ENCODE results near the gene TUG1.

Gene TUG1

DNA sequence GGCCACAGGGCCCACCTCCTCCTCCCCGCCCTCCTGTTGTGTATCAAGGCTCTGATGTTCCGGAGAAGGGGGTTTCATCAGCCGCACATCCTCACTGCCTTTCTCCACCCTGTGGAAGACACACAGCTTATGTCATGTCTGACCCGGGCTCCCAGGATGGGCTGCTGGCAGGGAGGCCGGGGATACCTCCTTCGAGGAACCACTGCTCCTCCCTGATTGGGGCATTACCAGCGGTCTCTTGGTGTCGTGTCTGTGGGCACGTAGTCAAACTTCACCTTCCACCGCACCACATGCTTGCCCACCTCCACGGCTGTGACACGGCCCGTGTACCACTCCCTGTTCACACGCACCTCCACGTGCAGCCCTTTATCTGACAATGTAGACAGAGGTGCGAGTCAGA lies 36.4 kb upstream of the TUG1 start:
- Mint-ChIP-seq H3K9me3 (no peaks in the 10 kb centered on the region), H3K27ac (ENCODE audit: low read depth) (peak overlapping the region; percentile 20), H3K4me1 (peaks cover 12% of the 10 kb centered on the region), H3K4me3 (no peak overlapping the region), H3K27me3 (no peaks in the 10 kb centered on the region), H3K36me3 (ENCODE audit: insufficient read depth) (peaks cover 62% of the 10 kb centered on the region)
- no peak for DNase-seq (ENCODE audit: low spot score in 2 of 2)
- ATAC-seq (replicated peaks; ENCODE audit: extremely low read depth, poor library complexity, severe bottlenecking), result no peak

DNA sequence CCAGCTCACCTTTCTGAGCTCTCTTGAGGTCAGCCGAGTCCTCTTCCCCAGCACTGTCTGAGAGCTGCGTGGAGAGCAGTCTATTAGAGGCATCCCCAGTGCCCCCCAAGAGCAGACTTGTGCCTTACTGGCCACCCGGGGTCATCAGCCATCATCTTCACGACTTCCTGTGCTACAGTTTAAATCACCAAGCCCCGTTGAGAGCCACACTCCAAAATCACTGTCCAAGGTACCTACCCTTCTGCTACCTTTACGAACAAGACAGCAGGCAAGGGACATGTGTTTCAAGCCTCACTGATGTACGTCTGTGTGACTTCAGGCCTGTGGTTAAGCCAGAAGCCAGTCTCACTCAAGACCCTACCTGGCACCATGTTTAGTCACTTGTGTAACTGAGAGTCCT lies 35.6 kb upstream of the TUG1 start:
- peaks cover 64% of the 10 kb centered on the region for H3K36me3 Mint-ChIP-seq (ENCODE audit: insufficient read depth)
- no peaks in the 10 kb centered on the region for H3K27me3 Mint-ChIP-seq
- no peak overlapping the region for H3K27ac Mint-ChIP-seq (ENCODE audit: low read depth)
- no peak for DNase-seq (ENCODE audit: low spot score in 2 of 2)
- no peak overlapping the region for H3K4me3 Mint-ChIP-seq
- H3K9me3 Mint-ChIP-seq, result no peaks in the 10 kb centered on the region
- ATAC-seq (replicated peaks; ENCODE audit: extremely low read depth, poor library complexity, severe bottlenecking), result no peak
- peaks cover 12% of the 10 kb centered on the region for H3K4me1 Mint-ChIP-seq

DNA sequence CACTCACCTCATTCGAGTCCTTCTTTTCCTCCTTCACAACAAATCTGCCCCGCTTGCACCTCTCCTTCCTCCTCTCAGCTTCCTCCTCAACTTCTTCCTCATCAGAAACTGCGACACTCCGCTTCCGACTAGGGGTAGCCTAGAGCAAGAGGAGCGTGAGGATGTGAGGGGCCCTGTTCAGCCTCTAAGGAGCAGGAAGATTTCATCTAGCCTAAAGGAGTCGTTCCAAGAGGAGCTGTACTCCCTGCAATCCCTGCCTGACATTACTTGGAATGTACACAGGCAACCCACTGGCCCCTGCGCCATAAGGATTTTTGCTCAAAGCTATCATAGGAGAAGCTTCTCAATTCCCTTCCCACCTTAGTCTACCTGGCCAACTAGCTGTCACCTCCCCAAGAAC lies 35.0 kb upstream of the TUG1 start:
- peaks cover 64% of the 10 kb centered on the region for H3K36me3 Mint-ChIP-seq (ENCODE audit: insufficient read depth)
- no peak for ATAC-seq (replicated peaks; ENCODE audit: extremely low read depth, poor library complexity, severe bottlenecking)
- H3K4me3 Mint-ChIP-seq, result no peak overlapping the region
- H3K27ac Mint-ChIP-seq (ENCODE audit: low read depth), result peak overlapping the region; percentile 49
- DNase-seq (ENCODE audit: low spot score in 2 of 2), result no peak
- no peaks in the 10 kb centered on the region for H3K27me3 Mint-ChIP-seq
- peaks cover 12% of the 10 kb centered on the region for H3K4me1 Mint-ChIP-seq
- no peaks in the 10 kb centered on the region for H3K9me3 Mint-ChIP-seq

DNA sequence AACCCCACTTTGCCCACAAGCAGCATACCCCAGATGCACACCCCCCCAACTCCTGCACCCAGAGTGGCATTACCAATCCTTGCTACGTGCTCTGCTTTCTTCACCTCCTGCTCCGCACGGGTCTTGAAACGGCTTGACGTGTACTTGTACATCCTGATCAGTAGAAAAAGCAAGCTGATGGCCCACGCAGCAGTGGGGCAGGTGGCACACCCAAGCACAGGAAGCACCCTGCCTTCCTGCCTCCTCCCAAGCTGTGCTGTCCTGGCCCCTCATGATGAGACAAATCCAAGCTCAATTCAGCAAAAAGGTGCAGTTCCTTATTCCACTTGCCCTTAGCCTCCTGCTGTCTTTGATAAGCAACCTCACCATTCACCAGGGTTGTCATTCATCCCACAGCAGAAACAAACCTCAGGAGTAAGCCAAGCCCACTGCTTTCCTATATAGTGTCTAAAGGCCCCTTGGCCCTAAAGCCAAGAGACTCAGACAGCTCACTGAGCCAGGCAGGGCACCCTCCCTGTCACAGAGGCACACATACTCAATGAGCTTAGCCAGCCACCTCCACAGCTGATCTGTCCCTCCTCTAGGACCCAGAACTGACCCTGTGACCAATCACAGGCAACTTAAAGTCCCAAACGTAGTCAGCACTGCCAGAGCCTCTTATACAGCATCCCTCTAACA lies 28.2 kb upstream of the TUG1 start:
- H3K27me3 Mint-ChIP-seq, result no peaks in the 10 kb centered on the region
- H3K4me3 Mint-ChIP-seq, result peak overlapping the region; percentile 69
- no peaks in the 10 kb centered on the region for H3K9me3 Mint-ChIP-seq
- ATAC-seq (replicated peaks; ENCODE audit: extremely low read depth, poor library complexity, severe bottlenecking) (peak; percentile 73), DNase-seq (ENCODE audit: low spot score in 2 of 2) (no peak)
- peak overlapping the region; percentile 78 for H3K27ac Mint-ChIP-seq (ENCODE audit: low read depth)
- peaks cover 47% of the 10 kb centered on the region for H3K4me1 Mint-ChIP-seq
- H3K36me3 Mint-ChIP-seq (ENCODE audit: insufficient read depth), result peaks cover 40% of the 10 kb centered on the region

DNA sequence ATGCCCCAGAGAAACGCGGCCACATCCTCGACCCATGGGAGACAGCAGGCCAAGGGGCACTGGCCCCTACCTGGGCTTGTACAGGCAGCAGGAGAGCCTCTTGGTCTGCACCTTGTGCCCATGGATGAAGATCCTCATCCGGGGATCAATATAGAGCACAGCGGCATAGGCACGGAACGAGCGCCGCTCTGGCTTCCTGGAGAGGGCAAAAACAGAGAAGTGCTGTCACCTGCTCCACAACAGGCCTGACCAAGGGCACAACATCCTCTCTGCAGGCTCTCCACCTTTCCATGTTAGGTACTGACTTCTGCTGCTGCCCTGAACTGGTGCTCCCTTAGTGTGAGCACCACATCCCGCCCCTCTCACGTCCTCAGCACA lies 27.7 kb upstream of the TUG1 start:
- peak overlapping the region; percentile 69 for H3K4me3 Mint-ChIP-seq
- DNase-seq (ENCODE audit: low spot score in 2 of 2) (no peak), ATAC-seq (replicated peaks; ENCODE audit: extremely low read depth, poor library complexity, severe bottlenecking) (no peak)
- H3K9me3 Mint-ChIP-seq, result no peaks in the 10 kb centered on the region
- H3K27ac Mint-ChIP-seq (ENCODE audit: low read depth), result peak overlapping the region; percentile 78
- H3K27me3 Mint-ChIP-seq, result no peaks in the 10 kb centered on the region
- H3K36me3 Mint-ChIP-seq (ENCODE audit: insufficient read depth), result peaks cover 39% of the 10 kb centered on the region
- H3K4me1 Mint-ChIP-seq, result peaks cover 47% of the 10 kb centered on the region

DNA sequence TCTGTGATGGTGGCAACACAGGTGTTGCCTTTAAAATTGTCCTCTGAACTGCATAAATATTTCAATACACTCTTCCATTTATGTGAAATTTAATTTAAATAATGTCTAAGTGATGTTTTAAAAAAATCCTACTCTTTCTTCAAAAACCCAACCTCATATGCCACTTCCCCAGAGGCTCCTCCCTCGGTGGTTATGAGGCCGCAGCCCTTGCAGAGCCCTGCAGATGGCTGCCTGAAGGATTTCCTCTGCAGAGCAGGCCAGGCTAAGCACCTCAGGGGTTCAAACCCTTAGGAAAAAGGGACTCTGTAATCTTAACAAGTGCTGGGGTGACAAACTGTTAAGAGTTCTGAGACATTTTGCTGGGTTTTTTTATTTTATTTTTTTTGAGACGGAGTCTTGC lies 25.7 kb upstream of the TUG1 start:
- DNase-seq (ENCODE audit: low spot score in 2 of 2), result peak; percentile 42 to 61
- Mint-ChIP-seq H3K4me1 (peaks cover 47% of the 10 kb centered on the region), H3K9me3 (no peaks in the 10 kb centered on the region), H3K27ac (ENCODE audit: low read depth) (peak overlapping the region; percentile 39), H3K4me3 (peak overlapping the region; percentile 17), H3K36me3 (ENCODE audit: insufficient read depth) (peaks cover 28% of the 10 kb centered on the region), H3K27me3 (no peaks in the 10 kb centered on the region)
- peak; percentile 88 for ATAC-seq (replicated peaks; ENCODE audit: extremely low read depth, poor library complexity, severe bottlenecking)

DNA sequence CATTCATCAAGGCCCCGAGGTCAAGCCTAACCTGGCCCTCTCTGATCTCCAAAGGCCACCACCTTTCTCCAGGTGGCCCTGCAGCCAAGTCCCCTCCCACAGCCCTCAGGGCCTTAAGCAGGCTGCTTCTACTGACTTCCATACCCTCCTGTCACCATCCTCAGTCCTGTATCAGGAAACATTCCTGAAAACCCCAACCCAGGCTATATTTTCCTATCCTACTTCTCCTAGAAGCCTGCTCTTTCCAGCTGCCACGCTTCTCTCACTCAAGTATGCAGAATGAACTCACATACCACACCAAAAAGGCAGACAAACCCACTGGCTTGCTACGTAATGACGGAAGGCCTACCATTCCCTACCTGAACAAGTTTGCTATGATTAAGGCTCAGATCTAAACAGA lies 24.1 kb upstream of the TUG1 start:
- Mint-ChIP-seq H3K27ac (ENCODE audit: low read depth) (peak overlapping the region; percentile 0), H3K4me1 (peaks cover 47% of the 10 kb centered on the region), H3K4me3 (no peak overlapping the region), H3K27me3 (no peaks in the 10 kb centered on the region), H3K9me3 (no peaks in the 10 kb centered on the region), H3K36me3 (ENCODE audit: insufficient read depth) (peaks cover 25% of the 10 kb centered on the region)
- no peak for ATAC-seq (replicated peaks; ENCODE audit: extremely low read depth, poor library complexity, severe bottlenecking)
- no peak for DNase-seq (ENCODE audit: low spot score in 2 of 2)

DNA sequence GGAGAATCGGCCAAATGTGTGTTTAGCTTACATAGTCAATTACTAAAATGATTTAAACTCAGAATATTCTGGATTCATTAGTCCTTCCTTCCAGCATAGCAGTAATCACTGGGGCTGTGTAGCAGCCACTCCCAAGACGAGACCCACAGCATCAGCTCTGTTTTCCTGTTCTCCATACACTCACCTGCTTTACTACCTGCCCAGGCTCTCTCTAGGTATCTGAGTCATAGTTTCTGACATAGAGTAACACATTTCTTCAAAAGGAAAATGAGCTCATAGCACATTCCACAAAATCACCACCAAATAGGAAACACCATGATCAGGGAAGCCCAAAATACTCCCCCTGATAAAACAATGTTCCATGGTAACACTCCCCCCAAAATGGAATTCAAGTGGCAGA lies 23.4 kb upstream of the TUG1 start:
- peaks cover 40% of the 10 kb centered on the region for H3K4me1 Mint-ChIP-seq
- no peak for DNase-seq (ENCODE audit: low spot score in 2 of 2)

DNA sequence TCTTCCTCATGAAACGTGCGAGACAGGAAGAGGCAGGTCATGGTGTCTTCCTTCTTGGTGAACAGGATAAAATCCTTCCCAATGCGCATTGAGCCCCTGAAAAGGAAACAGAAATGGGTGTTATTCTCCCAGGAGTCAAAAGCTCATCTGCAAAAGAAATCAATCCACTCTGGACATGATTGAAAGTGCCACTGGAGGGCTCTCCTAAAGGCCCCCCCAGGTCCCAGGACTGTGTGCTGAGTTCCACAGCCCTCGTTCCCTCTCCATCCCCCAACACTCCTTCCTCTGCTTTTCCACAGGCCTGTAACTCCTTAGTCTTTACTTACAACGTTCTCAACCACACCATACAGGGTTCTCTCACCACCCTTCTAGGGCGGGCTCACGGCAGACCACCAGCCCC lies 22.7 kb upstream of the TUG1 start:
- DNase-seq (ENCODE audit: low spot score in 2 of 2) (no peak), ATAC-seq (replicated peaks; ENCODE audit: extremely low read depth, poor library complexity, severe bottlenecking) (no peak)
- Mint-ChIP-seq H3K4me1 (peaks cover 33% of the 10 kb centered on the region), H3K4me3 (no peak overlapping the region), H3K27me3 (no peaks in the 10 kb centered on the region), H3K27ac (ENCODE audit: low read depth) (no peak overlapping the region), H3K9me3 (no peaks in the 10 kb centered on the region), H3K36me3 (ENCODE audit: insufficient read depth) (peaks cover 21% of the 10 kb centered on the region)

More for the DNA sequence above, 23.4 kb upstream of the TUG1 start:
- no peak for ATAC-seq (replicated peaks; ENCODE audit: extremely low read depth, poor library complexity, severe bottlenecking)
- Mint-ChIP-seq H3K27ac (ENCODE audit: low read depth) (no peak overlapping the region), H3K4me3 (no peak overlapping the region), H3K27me3 (no peaks in the 10 kb centered on the region), H3K9me3 (no peaks in the 10 kb centered on the region), H3K36me3 (ENCODE audit: insufficient read depth) (peaks cover 24% of the 10 kb centered on the region)

DNA sequence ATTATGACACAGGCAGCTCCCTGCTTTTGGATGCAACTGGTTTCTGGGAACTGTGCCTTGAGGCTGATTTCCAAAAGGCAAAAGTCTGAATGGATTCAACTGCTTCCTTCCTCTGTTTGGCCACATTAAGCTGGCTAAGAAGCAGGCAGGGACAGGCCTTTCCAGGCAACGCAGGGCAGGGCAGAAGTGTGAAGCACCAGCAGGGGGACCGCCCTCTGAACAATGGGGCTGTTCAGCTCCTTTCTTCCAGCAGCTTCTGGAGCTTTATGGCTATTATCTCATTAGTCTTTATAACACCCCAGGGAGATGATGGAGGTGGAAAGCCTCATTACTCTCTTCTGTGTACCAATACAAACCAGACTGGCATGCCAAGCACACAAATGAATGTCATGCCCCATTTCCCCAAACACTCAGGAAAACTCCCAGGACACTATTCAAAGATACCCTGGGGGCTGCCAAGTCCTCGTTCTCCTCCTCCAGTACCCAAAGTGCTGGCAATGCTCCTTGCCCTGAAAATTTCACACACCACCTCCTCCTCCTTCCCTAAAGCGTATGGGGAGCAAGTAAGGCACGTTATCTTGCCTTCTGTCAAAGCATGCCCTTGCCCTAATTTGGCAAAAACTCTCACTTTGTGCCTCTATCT lies 21.8 kb upstream of the TUG1 start:
- H3K4me1 Mint-ChIP-seq, result peaks cover 24% of the 10 kb centered on the region
- DNase-seq (ENCODE audit: low spot score in 2 of 2) (no peak), ATAC-seq (replicated peaks; ENCODE audit: extremely low read depth, poor library complexity, severe bottlenecking) (no peak)
- no peaks in the 10 kb centered on the region for H3K27me3 Mint-ChIP-seq
- H3K36me3 Mint-ChIP-seq (ENCODE audit: insufficient read depth), result peaks cover 21% of the 10 kb centered on the region
- H3K4me3 Mint-ChIP-seq, result no peak overlapping the region
- H3K27ac Mint-ChIP-seq (ENCODE audit: low read depth), result no peak overlapping the region
- H3K9me3 Mint-ChIP-seq, result no peaks in the 10 kb centered on the region

DNA sequence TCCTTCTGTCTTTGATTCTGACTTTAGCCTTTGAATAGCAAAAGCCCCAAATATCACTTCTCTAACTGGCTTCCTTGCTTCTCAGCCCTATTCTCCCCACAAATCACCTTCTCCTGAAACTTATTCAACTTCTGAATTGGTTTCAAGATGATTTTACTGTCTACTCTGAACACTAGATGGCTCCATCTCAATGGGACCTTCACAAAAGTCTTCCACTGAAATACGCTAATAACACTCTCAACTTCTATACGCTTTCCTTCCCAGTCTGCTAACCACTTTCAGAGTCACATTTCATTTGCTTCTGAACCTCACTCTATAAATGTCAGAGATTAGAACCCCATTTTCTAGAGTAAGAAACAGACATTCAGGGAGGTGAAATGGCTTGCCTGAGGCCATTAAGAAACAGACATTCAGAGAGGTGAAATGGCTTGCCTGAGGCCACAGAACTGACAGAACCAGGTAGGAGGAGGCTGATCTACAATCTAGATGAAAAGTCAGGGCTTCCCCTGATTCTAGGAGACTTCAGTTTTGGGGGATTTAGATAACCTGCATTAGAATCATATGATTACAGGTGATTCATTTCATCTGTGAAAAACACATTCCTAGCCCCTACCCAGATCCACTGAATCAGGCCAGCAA lies 21.1 kb upstream of the TUG1 start:
- Mint-ChIP-seq H3K4me3 (no peak overlapping the region), H3K36me3 (ENCODE audit: insufficient read depth) (peaks cover 21% of the 10 kb centered on the region), H3K9me3 (no peaks in the 10 kb centered on the region), H3K4me1 (peaks cover 21% of the 10 kb centered on the region), H3K27me3 (no peaks in the 10 kb centered on the region), H3K27ac (ENCODE audit: low read depth) (no peak overlapping the region)
- ATAC-seq (replicated peaks; ENCODE audit: extremely low read depth, poor library complexity, severe bottlenecking) (no peak), DNase-seq (ENCODE audit: low spot score in 2 of 2) (no peak)

DNA sequence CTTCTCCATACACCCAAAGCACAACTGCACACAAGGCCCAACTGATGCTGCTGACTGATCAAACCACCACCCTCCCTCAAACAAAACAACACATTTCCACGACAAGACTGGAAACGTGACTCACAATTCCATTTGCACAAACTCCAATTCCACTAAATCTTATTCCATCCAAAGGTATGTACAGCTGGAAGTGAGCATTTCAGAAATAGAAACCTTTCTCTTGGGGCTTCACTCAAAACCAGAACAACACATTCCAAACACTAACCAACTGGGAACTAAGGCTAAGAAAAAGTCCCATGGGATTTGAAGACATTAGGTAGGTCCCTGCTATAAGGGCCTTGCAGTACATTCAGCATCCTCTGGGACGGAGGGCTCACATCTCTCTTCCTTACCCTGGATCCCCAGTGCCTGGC lies 20.1 kb upstream of the TUG1 start:
- Mint-ChIP-seq H3K4me1 (peaks cover 13% of the 10 kb centered on the region), H3K27ac (ENCODE audit: low read depth) (no peak overlapping the region), H3K27me3 (no peaks in the 10 kb centered on the region), H3K9me3 (no peaks in the 10 kb centered on the region), H3K4me3 (no peak overlapping the region), H3K36me3 (ENCODE audit: insufficient read depth) (peaks cover 16% of the 10 kb centered on the region)
- DNase-seq (ENCODE audit: low spot score in 2 of 2), result no peak
- no peak for ATAC-seq (replicated peaks; ENCODE audit: extremely low read depth, poor library complexity, severe bottlenecking)
